ENCODE results near the gene ATP5PO. TPM values are rescaled to one million over a fixed set of nuclear protein-coding genes. Genes with fewer than 3 reads are reported as not detected.

Gene ATP5PO
- total and polyA plus RNA-seq, 2 of the 8 experiments (the other 6 are each of a cell fraction or from before 2014, with no cell fraction given) = 251 to 267 TPM

GRCh38 chr21:33865996-33866575 lies 49.5 kb downstream of the ATP5PO start (continued):
- TF ChIP-seq SIX5 (IDR thresholded peaks at IDR 0.05; ENCODE audit: low read depth, low read length) = no peak
- no peak for TF ChIP-seq YY1 (IDR thresholded peaks at IDR 0.05; ENCODE audit: low read depth, low read length)
- no peak for TF ChIP-seq RNF2 (IDR thresholded peaks at IDR 0.05; ENCODE audit: borderline replicate concordance, low read depth, low read length, missing control alignments, poor library complexity, severe bottlenecking)
